HG03064 (cell line): ENCODE results near the gene TFB1M.

ENCODE experiments used
- ATAC-seq: cut with Tn5 transposase; IDR thresholded peaks from one replicate; pipeline ENCODE4 v1.9.1; 2021; ENCODE audit warnings: low read depth; ENCODE audit not compliant: unreplicated experiment

Gene TFB1M

GRCh38 chr6:155213611-155214372, 100.5 kb downstream of the TFB1M start:
- ATAC-seq, result no peak

GRCh38 chr6:155212616-155213380, 101.5 kb downstream of the TFB1M start:
- no peak for ATAC-seq

GRCh38 chr6:155212106-155212505, 102.2 kb downstream of the TFB1M start:
- no peak for ATAC-seq

- ATAC-seq, result no peak
These were observed 107.1 kb downstream of the TFB1M start for GRCh38 chr6:155207223-155207622.
